NCI-H69 (cell line): ENCODE results near the gene PDE6D.
"Not testable (repeated sequence)": the region's sequence is repeated elsewhere in the genome, so short reads cannot be mapped to it uniquely, and the experiment has no call there.

Experiments used
- DNase-seq: peaks from one replicate; lab custom pipeline; 2025; lab: John Stamatoyannopoulos, UW

The PDE6D gene

DNA sequence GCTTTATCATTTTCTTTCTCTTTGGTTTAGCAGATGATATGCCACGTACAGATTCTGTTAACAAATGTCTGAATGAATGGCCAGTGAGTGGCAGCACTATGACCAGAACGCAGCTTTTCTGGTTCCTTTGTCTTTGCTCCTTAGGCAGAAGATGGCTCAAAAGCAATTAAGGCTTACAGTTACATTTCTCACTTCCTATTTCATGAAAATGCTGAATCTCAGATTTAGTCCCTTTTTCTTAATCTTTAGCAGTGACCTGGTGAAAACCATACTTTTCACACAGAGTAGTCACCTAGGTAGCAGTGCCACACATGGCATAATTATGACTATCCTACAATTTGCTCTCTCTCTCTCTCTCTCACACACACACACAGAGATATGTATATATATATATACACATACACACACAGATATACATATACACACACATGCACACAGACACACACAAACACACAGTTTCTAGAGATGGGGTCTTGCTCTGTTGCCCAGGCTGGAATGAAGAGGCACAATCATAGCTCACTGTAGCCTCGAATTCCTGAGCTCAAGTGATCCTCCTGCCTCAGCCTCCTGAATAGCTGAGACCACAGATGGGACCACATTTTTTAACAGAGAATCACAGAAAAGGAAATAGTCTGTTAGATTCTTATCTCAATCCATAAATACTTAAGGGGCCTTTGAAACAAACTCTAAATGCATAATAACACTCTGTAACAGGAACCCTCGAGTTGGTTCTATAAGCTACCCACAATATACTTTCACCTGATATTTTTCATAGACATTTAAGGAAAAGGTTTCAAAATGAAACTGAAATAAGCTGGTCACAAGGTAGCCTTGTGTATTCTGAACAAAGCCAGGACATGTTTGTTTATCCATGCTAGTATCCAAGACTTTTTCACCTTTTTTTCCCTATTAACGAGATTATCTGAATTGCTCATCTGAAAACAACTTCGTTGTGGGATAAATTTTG lies 11.6 kb downstream of the PDE6D start:
- DNase-seq, result no peak

DNA sequence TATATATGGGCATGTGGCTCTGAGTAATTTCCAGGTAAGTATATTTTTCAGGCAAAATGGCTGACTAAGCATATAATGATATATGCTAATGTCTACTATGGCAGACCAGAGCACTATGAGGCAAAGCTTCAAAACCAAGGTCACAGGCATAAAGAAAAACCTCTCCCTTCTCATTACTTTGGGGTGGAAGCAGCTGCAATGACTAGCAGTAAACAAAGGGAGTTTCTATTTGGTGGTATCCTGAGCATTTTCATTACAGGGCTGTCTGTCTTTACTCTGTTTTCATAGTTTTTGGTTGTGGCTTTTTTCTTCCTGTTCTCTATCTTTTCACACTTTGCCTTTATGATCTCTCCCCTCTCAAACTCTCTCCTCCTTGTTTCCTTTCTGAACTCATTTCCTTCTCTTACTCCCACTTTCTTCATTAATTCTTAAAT lies 15.6 kb downstream of the PDE6D start:
- no peak for DNase-seq

- no peak for DNase-seq
These were observed 16.3 kb downstream of the PDE6D start for GRCh38 chr2:231764760-231765159.

- DNase-seq, result no peak
These were observed 17.0 kb downstream of the PDE6D start for GRCh38 chr2:231764124-231764523.

DNA sequence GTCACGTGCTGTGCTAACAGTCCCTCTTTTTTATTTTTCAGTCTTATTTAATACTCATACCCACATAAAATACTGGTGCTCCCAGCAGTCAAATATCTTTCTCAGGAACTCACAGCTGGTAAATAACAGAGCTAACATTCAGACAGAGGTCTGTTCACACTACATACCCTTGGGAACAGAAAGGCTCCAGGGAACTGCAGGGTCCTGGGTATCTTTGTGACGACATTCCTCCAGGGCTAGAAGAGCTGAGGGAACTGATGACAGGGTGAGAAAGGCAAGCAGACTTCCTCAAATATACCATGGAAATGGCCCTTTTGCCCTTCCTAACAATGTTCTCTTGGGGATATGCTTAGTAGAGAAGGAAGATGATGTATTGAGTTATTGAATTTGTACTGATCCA lies 19.3 kb downstream of the PDE6D start:
- DNase-seq, result no peak

GRCh38 chr2:231752061-231752460 lies 29.0 kb downstream of the PDE6D start:
- DNase-seq, result no peak

- DNase-seq, result no peak
These were observed 29.9 kb downstream of the PDE6D start for GRCh38 chr2:231751042-231751815.

GRCh38 chr2:231749016-231749415 lies 32.1 kb downstream of the PDE6D start:
- not testable (repeated sequence) for DNase-seq

- not testable (repeated sequence) for DNase-seq
These were observed 32.8 kb downstream of the PDE6D start for GRCh38 chr2:231748153-231748896.

- DNase-seq, result no peak
These were observed 35.6 kb downstream of the PDE6D start for GRCh38 chr2:231745303-231746038.

DNA sequence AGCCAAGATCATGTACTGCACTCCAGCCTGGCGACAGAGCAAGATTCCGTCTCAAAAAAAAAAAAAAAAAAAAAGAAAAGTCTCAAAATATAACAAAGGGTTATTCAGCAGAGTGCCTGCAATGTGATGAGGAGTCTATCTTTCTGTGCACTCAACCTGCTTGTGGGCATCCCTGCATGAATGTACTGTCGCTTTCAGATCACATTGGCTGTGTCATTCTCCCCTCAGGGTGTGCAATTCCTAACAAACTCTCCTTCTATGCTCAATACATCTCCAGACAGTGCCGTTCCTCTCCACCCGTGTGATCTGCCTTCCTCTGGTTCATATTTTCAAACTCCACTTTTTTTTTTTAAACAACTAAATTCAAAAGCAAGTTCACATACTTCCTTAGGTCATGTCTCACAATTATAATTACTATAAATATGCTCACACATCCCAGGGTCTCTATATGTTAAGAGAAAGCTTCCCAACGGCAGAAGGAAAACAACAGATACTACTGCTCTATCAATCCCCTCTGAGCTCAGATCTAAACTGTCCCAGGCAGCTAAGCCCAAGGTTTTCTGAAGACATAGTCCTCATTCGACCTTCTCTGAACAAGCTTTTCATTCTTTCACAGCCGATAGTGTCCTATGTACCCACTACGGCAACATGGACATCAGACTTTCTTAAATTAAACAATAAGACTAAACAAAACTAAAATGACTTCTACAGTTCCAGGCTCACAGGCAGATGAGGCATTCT lies 37.5 kb downstream of the PDE6D start:
- DNase-seq, result no peak

DNA sequence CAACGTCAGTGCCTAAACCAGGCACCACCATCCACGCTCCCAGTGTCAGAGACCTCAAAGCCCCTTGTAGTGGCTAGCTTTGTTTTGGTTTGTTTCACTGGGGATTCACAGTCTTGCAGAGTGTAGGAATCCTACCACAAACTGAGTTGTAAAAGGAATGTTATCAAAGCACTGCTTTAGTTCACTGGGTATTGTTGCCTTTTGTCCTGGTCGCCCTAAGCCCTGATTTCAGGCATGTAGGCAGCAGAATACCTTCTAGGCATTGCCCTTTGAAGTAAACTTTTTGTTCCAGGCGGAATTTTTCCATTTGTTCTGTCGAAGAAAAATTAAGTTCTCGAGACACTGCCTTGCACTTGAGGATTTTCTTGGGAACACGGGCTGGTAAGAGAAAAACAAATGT lies 43.3 kb downstream of the PDE6D start:
- no peak for DNase-seq

- DNase-seq, result no peak
These were observed 48.5 kb downstream of the PDE6D start for GRCh38 chr2:231732604-231733003.

DNA sequence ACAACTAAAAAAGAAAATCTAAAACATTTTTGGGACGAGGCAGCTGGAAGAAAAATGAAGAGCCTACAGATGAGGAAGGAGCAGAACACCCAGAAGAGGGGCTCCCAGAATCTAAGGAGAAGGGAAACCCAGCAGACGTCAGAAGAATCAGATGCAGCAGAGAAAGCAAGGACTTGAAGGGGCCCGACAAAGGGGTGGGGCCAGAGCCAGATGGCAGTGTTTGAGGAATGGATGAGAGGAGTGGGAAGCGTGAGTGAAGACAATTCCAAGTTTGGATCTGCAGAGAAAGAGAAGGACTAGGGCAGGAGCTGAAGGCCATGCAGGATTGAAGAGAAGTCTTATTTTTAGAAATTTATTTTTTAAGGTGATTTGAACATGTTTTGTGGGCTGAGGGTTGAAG lies 53.5 kb downstream of the PDE6D start:
- no peak for DNase-seq

DNA sequence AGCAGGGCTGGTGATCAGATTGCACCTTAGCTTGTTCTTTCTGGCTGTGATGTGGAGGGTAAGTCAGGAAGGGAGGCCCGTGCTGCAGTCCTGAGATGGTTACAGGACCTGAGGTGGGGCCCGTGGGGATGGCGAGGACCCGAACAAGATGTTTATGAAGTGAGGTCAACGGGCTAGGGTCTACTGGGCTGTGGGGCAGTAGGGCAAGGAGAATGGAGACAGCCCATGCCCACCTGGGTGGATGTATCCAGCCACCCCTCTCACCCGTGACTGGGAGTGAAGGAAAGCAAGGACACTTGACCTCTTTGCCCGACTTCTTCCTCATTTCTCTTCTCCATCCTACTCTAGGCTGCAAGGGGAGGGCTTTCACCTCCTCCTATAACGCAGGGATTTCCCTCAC lies 54.8 kb downstream of the PDE6D start:
- no peak for DNase-seq

DNA sequence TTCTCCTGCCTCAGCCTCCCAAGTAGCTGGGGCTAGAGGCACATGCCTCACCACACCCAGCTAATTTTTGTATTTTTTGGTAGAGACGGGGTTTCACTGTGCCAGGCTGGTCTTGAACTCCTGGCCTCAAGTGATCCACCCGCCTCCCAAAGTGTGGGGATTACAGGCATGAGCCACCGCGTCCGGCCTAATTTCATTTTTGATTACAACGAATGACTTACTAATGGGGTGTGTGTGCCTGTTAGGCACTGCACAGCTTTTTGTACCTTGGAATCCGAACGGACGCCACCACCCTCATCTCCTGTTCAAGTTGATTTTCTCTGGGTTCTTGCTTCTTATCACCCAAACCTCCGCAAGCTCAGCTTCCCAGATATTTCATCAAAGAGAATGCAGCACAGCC lies 55.6 kb downstream of the PDE6D start:
- no peak for DNase-seq

DNA sequence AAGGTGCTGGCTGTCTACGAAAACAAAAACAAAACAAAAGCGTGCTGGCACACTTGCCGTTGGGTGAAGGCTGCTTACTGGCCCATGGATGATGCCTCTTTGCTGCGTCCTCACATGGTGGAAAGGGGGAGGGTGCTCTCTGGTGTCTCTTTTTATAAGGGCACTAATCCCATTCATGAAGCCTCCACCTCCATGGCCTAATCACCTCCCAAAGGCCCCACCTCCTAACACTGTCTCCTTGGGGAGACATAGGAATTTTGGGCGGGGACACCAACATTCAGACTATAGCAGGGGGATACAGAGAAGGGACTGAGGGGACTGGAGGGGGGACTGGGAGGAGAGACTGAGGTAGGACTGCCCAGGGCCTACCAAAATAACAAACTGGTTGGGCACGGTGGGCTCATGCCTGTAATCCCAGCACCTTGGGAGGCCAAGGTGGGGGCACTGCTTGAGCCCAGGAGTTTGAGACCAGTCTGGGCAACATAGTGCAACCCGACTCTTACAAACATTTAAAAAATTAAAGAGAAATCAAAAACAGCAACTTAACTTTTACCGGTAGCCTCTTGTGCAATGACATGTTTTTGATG lies 58.3 kb downstream of the PDE6D start:
- DNase-seq, result no peak

- no peak for DNase-seq
These were observed 59.8 kb downstream of the PDE6D start for GRCh38 chr2:231720987-231721966.

- DNase-seq, result no peak
These were observed 60.6 kb downstream of the PDE6D start for GRCh38 chr2:231720292-231720986.
